Measurements from ENCODE around the gene GSTO2. TPM values are rescaled to one million over a fixed set of nuclear protein-coding genes. Genes with fewer than 3 reads are reported as not detected.
A peak's percentile ranks its signal among the peaks of the same experiment; 100 is the strongest.

The GSTO2 gene
- total RNA-seq, 1 donor = 2.2 TPM

- Histone ChIP-seq H3K4me1 (ENCODE audit: insufficient read depth, low read length) (peaks cover 76% of the 10 kb centered on the region), H3K9me3 (ENCODE audit: low read depth, low read length) (no peaks in the 10 kb centered on the region), H4K20me1 (ENCODE audit: insufficient read depth, low read length) (peaks cover 40% of the 10 kb centered on the region), H3K4me2 (ENCODE audit: insufficient read depth, low read length) (peak overlapping the region; percentile 86), H3K4me3 (ENCODE audit: insufficient read depth, low read length) (no peak overlapping the region), H3K27ac (ENCODE audit: low read depth, low read length) (peak overlapping the region; percentile 98), H2AFZ (ENCODE audit: low read length) (no peak overlapping the region), H3K36me3 (ENCODE audit: insufficient read depth, low read length) (peaks cover 19% of the 10 kb centered on the region), H3K27me3 (ENCODE audit: insufficient read depth, low read length) (no peaks in the 10 kb centered on the region), H3K79me2 (ENCODE audit: insufficient read depth, low read length) (peaks cover 82% of the 10 kb centered on the region)
- no peak for TF ChIP-seq CTCF (IDR thresholded peaks at IDR 0.05; ENCODE audit: extremely low read depth, low read depth, low read length)
- no peak for DNase-seq (ENCODE audit: insufficient read length, low spot score, missing footprints)
Measured at GRCh38 chr10:104333032-104333727, 64.2 kb downstream of the GSTO2 start.

DNA sequence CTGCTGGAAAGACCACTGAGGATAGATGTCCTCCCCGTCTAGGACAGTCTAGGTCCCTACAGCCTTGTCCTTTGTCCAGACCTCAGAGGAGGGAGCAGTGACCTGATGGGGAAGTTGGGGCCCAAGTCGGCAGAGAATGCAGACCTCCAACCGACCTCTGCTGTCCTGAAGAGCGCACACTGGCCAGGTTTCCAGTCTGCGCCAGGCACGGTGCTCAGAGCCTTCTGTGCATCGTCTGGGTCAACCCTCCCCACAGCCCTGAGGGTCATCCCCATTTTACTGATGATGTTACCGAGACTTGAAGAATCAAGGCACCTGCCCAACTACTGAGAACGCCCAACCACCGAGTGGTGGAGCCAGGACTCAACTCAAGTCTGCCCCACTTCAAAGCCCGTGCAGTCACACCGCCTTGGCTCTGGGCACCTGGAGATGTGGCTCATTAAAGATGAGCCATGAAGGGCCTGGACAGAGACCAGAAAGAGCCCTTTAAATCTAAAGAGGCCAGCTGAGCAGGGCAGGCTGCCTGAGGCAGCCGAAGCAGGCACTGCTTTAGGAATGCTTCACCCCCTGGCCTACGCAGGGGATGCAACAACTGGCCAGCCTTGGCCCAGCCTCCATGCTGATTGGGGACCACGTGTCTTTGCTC is 64.9 kb downstream of the GSTO2 start:
- Histone ChIP-seq H4K20me1 (ENCODE audit: insufficient read depth, low read length) (peaks cover 40% of the 10 kb centered on the region), H3K36me3 (ENCODE audit: insufficient read depth, low read length) (peaks cover 19% of the 10 kb centered on the region), H3K4me1 (ENCODE audit: insufficient read depth, low read length) (peaks cover 69% of the 10 kb centered on the region), H3K9me3 (ENCODE audit: low read depth, low read length) (no peaks in the 10 kb centered on the region), H3K79me2 (ENCODE audit: insufficient read depth, low read length) (peaks cover 79% of the 10 kb centered on the region), H3K27ac (ENCODE audit: low read depth, low read length) (peak overlapping the region; percentile 98), H3K4me3 (ENCODE audit: insufficient read depth, low read length) (no peak overlapping the region), H3K27me3 (ENCODE audit: insufficient read depth, low read length) (no peaks in the 10 kb centered on the region), H2AFZ (ENCODE audit: low read length) (no peak overlapping the region), H3K4me2 (ENCODE audit: insufficient read depth, low read length) (peak overlapping the region; percentile 98)
- DNase-seq (ENCODE audit: insufficient read length, low spot score, missing footprints) = no peak
- TF ChIP-seq CTCF (IDR thresholded peaks at IDR 0.05; ENCODE audit: extremely low read depth, low read depth, low read length) = no peak

GRCh38 chr10:104334561-104334960 is 65.6 kb downstream of the GSTO2 start:
- H3K79me2 ChIP-seq (ENCODE audit: insufficient read depth, low read length) = peaks cover 79% of the 10 kb centered on the region
- H3K4me2 ChIP-seq (ENCODE audit: insufficient read depth, low read length) = peak overlapping the region; percentile 98
- TF ChIP-seq CTCF (IDR thresholded peaks at IDR 0.05; ENCODE audit: extremely low read depth, low read depth, low read length) = no peak
- DNase-seq (ENCODE audit: insufficient read length, low spot score, missing footprints) = no peak
- peaks cover 67% of the 10 kb centered on the region for H3K4me1 ChIP-seq (ENCODE audit: insufficient read depth, low read length)
- H3K4me3 ChIP-seq (ENCODE audit: insufficient read depth, low read length) = peak overlapping the region; percentile 18
- H3K36me3 ChIP-seq (ENCODE audit: insufficient read depth, low read length) = peaks cover 19% of the 10 kb centered on the region
- H3K27ac ChIP-seq (ENCODE audit: low read depth, low read length) = peak overlapping the region; percentile 98
- no peaks in the 10 kb centered on the region for H3K9me3 ChIP-seq (ENCODE audit: low read depth, low read length)
- H3K27me3 ChIP-seq (ENCODE audit: insufficient read depth, low read length) = no peaks in the 10 kb centered on the region
- H4K20me1 ChIP-seq (ENCODE audit: insufficient read depth, low read length) = peaks cover 40% of the 10 kb centered on the region
- no peak overlapping the region for H2AFZ ChIP-seq (ENCODE audit: low read length)

DNA sequence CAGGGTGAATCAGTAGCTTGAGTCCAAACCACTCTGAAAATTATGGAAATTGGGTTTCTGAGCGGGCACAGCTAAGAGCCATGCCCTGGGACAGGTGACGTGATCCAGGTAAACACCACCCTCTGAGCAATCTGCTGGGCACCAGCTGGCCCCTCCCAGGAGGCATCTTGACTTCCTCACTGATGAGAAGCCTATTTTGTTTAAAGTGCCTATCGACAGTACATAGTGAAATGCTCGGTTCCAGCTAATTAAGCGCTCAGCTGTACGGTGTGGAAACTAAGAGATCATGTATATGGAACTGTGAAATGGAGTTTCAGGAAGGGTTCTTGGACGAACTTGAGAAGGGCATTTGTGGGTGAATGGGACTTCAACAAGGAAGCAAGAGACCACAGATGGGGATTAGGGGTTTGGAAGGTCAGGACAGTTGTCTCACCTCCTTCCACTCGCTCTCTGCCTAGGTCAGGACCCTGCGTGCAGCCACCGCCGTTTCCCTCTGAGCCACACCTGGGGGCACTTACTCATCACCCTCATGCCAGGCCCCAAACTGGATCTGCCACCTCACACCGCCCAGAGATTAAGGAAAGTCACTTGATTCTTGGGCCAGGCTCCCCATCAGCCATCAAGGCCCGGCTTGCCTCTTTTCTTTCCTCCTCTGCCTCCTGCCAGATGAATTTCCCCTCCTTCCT is 66.1 kb downstream of the GSTO2 start:
- no peak for TF ChIP-seq CTCF (IDR thresholded peaks at IDR 0.05; ENCODE audit: extremely low read depth, low read depth, low read length)
- Histone ChIP-seq H3K4me1 (ENCODE audit: insufficient read depth, low read length) (peaks cover 67% of the 10 kb centered on the region), H3K27ac (ENCODE audit: low read depth, low read length) (peak overlapping the region; percentile 98), H3K4me2 (ENCODE audit: insufficient read depth, low read length) (peak overlapping the region; percentile 98), H3K27me3 (ENCODE audit: insufficient read depth, low read length) (no peaks in the 10 kb centered on the region), H3K36me3 (ENCODE audit: insufficient read depth, low read length) (peaks cover 19% of the 10 kb centered on the region), H3K4me3 (ENCODE audit: insufficient read depth, low read length) (peak overlapping the region; percentile 97), H3K9me3 (ENCODE audit: low read depth, low read length) (no peaks in the 10 kb centered on the region), H3K79me2 (ENCODE audit: insufficient read depth, low read length) (peaks cover 79% of the 10 kb centered on the region), H4K20me1 (ENCODE audit: insufficient read depth, low read length) (peaks cover 40% of the 10 kb centered on the region), H2AFZ (ENCODE audit: low read length) (no peak overlapping the region)
- DNase-seq (ENCODE audit: insufficient read length, low spot score, missing footprints) = peak; percentile 62

Measured in osteoblast (primary cell).